Kidney (tissue), 14 donors: ENCODE data around the gene HTATSF1. TPM values are rescaled to one million over a fixed set of nuclear protein-coding genes. Genes with fewer than 3 reads are reported as not detected.

Experiments used
- DNase-seq, 5 donors: peaks; one replicate each; pipeline ENCODE4 v3.0.0-alpha.2; 2013 to 2020
- FAIRE-seq: peaks from 2 replicates; lab custom pipeline; 2012; peaks lifted over from hg19 to GRCh38; lab: Jason Lieb, UNC
- H3K27ac ChIP-seq, 2 donors: one replicate each; pipeline ENCODE4 v1.7.0; 2013; ENCODE audit warnings: low read depth in 2 of 2, low read length in 2 of 2, inconsistent platforms in 1 of 2
- H3K27me3 ChIP-seq: one replicate; pipeline ENCODE4 v1.7.1; 2013; ENCODE audit warnings: low read length, inconsistent platforms; ENCODE audit not compliant: control insufficient read depth, insufficient read depth
- H3K36me3 ChIP-seq, 3 donors: one replicate each; pipeline versions ENCODE4 v1.7.0 to v1.7.1; 2013; ENCODE audit warnings: low read length in 3 of 3, control low read depth in 1 of 3, inconsistent platforms in 1 of 3; ENCODE audit not compliant: insufficient read depth in 3 of 3, control insufficient read depth in 2 of 3
- H3K4me1 ChIP-seq, 3 donors: one replicate each; pipeline versions ENCODE4 v1.7.0 to v1.7.1; 2013; ENCODE audit warnings: low read length in 3 of 3, inconsistent platforms in 1 of 3, low read depth in 1 of 3; ENCODE audit not compliant: control insufficient read depth in 2 of 3, insufficient read depth in 2 of 3
- H3K4me3 ChIP-seq, 3 donors: one replicate each; pipeline versions ENCODE4 v1.7.0 to v1.8.1; 2013; ENCODE audit warnings: low read length in 3 of 3, control low read depth in 1 of 3, inconsistent platforms in 1 of 3
- H3K9ac ChIP-seq, 3 donors: one replicate each; pipeline versions ENCODE4 v1.7.0 to v1.7.1; 2013; ENCODE audit warnings: low read length in 3 of 3, control low read depth in 1 of 3, inconsistent platforms in 1 of 3
- H3K9me3 ChIP-seq, 3 donors: one replicate each; pipeline versions ENCODE4 v1.7.0 to v1.7.1; 2013; ENCODE audit warnings: low read length in 3 of 3, control low read depth in 1 of 3, inconsistent platforms in 1 of 3; ENCODE audit not compliant: control insufficient read depth in 2 of 3, insufficient read depth in 1 of 3
- intact Hi-C: fragments of 100-400 bp; cut with DNase I; formaldehyde crosslinking; loops from one replicate; pipeline ENCODE4 v1.11.1; 2022
- polyA plus RNA-seq: library from polyadenylated mRNA; stranded (reverse); fragments of 350-450 nt; fragmentation: Illumina TruSeq; extraction: RNeasy Lipid Tissue Mini Kit (QIAGEN cat#74804); gene quantifications from one replicate; pipeline ENCODE4 v1.2.3, GENCODE V29; 2014; ENCODE audit warnings: low read depth, low replicate concordance; ENCODE audit not compliant: insufficient read depth
- total RNA-seq: library from RNA; stranded (reverse); fragmentation: NEBNext Ultra II Directional; extraction: Animal tissue kit (Norgen Biotek cat#: 25700); gene quantifications from one replicate; pipeline ENCODE4 v1.2.1, GENCODE V29; 2021
- TF ChIP-seq, protein P1 (sequence below): IDR thresholded peaks from 3 replicates; pipeline ENCODE4 v1.5.1; 2012; ENCODE audit warnings: mild to moderate bottlenecking, moderate library complexity, borderline replicate concordance; ENCODE audit not compliant: insufficient read depth; ENCODE audit errors: extremely low read depth
- donor health status: control.
- donor health status: control.
- donor health status: control.
- donor health status: control.
- donor health status: control.
- donor health status: DM: yes; HTN: yes; CAD: no.
- donor health status: Normal renal cell carcinoma (clear cell type).

HTATSF1 gene
- total and polyA plus RNA-seq, 2 donors from 2014 or later: 36.8 to 44.0 TPM

DNA sequence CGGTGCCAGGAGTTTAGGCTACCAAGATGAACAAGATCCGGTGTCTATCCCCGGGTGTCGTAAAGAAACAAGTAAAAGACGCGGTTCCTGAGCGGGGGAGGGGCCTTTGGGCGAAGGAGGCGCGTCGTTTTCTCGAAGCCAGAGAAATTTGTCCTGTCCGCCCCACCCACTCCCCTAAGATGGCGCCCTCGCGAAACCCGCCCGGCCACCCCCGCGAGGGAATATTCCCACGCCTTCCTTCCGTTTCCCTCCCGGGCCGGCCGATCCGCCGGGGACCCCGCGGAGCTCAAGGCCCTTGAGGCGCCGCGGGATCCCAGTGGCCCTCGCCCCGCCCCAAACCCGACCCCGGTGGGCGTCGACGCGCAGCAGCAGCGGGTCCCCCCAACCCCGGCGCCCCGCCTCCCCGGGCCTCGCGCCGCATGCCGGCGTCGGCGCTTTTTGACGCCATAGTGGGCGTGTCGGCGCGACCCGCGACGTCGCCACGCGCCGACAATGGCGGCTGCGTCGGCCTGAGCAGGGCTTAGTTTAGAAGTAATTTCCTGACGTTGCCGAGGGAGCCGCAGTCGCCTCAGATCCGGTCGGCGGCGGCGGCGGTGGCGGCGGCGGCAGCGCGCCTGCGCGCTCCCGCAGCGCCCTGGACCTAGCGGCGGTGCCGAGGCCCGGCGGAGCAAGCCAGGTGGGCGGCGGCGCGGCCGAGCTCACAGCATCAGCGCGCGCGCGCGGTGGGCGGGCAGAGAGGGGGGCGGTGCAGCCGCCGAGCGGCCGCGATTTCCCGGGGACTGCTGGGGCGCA lies 432 bp upstream of the HTATSF1 start:
- TF ChIP-seq, protein P1, sequence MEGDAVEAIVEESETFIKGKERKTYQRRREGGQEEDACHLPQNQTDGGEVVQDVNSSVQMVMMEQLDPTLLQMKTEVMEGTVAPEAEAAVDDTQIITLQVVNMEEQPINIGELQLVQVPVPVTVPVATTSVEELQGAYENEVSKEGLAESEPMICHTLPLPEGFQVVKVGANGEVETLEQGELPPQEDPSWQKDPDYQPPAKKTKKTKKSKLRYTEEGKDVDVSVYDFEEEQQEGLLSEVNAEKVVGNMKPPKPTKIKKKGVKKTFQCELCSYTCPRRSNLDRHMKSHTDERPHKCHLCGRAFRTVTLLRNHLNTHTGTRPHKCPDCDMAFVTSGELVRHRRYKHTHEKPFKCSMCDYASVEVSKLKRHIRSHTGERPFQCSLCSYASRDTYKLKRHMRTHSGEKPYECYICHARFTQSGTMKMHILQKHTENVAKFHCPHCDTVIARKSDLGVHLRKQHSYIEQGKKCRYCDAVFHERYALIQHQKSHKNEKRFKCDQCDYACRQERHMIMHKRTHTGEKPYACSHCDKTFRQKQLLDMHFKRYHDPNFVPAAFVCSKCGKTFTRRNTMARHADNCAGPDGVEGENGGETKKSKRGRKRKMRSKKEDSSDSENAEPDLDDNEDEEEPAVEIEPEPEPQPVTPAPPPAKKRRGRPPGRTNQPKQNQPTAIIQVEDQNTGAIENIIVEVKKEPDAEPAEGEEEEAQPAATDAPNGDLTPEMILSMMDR: no peak
- Histone ChIP-seq H3K9ac (peak overlapping the region; percentile 43 to 92 (median 85)), H3K4me3 (peak overlapping the region; percentile 88 to 90 (median 89)), H3K9me3 (no peaks in the 10 kb centered on the region), H3K36me3 (peaks cover 0 to 12% (median 2%) of the 10 kb centered on the region in 3 donors), H3K27ac (peak overlapping the region; percentile 87 to 89), H3K4me1 (no peaks in the 10 kb centered on the region), H3K27me3 (no peaks in the 10 kb centered on the region)
- DNase-seq (peak; percentile 86 to 95 (median 90)), FAIRE-seq (peak; percentile 6)
- intact Hi-C loops: no loop called here

DNA sequence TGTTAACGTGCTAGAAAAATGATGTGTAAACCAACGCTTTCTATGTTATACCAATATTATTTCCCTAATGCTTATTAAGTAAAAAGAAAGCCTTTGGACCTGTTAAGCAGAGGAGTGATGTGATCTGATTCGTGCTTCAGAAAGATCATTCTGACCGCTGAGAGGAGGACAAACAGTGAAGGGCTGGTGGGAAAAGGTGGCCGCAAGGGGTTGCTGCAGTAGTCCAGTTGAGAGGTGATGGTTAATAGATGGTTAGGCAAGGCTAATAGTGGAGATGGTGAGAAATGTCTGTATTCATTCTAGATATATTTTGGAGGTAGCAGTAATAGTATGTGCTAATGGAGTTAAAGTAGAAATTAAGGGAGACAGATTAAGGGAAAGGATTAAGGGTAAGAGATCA lies 21.7 kb downstream of the HTATSF1 start:
- Histone ChIP-seq H3K4me1 (no peaks in the 10 kb centered on the region), H3K36me3 (no peaks in the 10 kb centered on the region), H3K27me3 (peaks cover 3% of the 10 kb centered on the region), H3K9me3 (no peaks in the 10 kb centered on the region), H3K4me3 (no peak overlapping the region), H3K27ac (no peak overlapping the region), H3K9ac (no peak overlapping the region)
- FAIRE-seq (no peak), DNase-seq (no peak)
- TF ChIP-seq, protein P1: no peak
- intact Hi-C loops: no loop called here

- H3K27me3 ChIP-seq: peaks cover 3% of the 10 kb centered on the region
These were observed 26.4 kb downstream of the HTATSF1 start for GRCh38 chrX:136523770-136524169.

More at GRCh38 chrX:136523770-136524169, 26.4 kb downstream of the HTATSF1 start:
- no peak for DNase-seq
- Histone ChIP-seq H3K4me1 (no peaks in the 10 kb centered on the region), H3K27ac (no peak overlapping the region), H3K36me3 (no peaks in the 10 kb centered on the region), H3K9me3 (no peaks in the 10 kb centered on the region), H3K4me3 (no peak overlapping the region), H3K9ac (no peak overlapping the region)
- no peak for FAIRE-seq
- TF ChIP-seq, protein P1: no peak
- intact Hi-C loops: no loop called here
